Ureter (tissue), 1 donor: ENCODE results near the gene CD14. TPM values are rescaled to one million over a fixed set of nuclear protein-coding genes. Genes with fewer than 3 reads are reported as not detected.
"Not testable (repeated sequence)": the region's sequence is repeated elsewhere in the genome, so short reads cannot be mapped to it uniquely, and the experiment has no call there.

Source experiments
- DNase-seq: peaks from one replicate; pipeline ENCODE4 v3.0.0-alpha.2; 2020; ENCODE audit warnings: low spot score
- total RNA-seq: library from RNA; stranded (reverse); gene quantifications from one replicate; pipeline ENCODE4 v1.2.4, GENCODE V29; 2023
- donor health status: DM: yes; HTN: yes; CAD: no.

The CD14 gene
- 17.3 TPM for total RNA-seq

- DNase-seq, result peak; percentile 55
These were observed at the start of gene CD14 for GRCh38 chr5:140633021-140633471. Gene CD14 (minus strand): TSS chr5:140633175. CDS start chr5:140633071, 104 bp downstream.

- no peak for DNase-seq
These were observed 46.0 kb upstream of the CD14 start for GRCh38 chr5:140678993-140679392.

DNA sequence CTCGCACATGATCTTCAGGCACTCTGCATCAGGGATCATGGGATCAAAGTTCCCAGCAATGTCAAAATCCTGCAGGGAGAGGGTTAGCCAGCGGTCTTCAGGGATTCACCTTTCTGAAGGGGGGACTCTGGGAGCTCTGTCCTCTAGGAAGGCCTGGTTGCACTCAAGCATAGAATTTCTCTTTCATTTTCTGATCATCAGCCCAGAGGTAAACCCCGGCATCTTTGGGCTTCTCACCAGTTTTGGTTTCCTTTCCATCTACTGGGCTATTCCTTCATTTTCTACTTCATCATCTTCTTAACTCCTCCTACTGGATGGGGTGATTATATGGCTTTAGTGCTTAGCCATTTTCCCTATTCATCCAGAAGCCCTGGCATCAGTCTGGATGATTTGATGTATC is 45.0 kb upstream of the CD14 start:
- DNase-seq, result no peak

DNA sequence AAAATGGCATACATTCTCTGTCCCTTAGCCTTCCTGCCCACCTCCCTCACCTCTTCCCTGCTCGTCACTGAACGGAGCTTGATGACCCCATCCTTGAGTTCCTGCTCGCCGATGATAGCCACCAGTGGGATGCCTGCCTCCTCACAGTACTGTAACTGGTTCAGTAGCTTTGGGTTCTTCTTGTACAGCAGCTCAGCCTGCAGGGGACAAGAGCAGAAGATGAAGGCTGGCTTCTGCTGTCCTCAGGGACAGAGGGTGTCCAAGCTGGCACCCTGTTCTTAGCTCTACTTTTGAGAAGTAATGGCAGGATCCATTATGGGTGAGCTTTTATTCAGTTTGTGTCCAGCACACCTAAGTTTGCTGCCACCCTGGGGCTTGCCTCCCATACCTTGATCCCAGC is 41.7 kb upstream of the CD14 start:
- DNase-seq, result no peak

DNA sequence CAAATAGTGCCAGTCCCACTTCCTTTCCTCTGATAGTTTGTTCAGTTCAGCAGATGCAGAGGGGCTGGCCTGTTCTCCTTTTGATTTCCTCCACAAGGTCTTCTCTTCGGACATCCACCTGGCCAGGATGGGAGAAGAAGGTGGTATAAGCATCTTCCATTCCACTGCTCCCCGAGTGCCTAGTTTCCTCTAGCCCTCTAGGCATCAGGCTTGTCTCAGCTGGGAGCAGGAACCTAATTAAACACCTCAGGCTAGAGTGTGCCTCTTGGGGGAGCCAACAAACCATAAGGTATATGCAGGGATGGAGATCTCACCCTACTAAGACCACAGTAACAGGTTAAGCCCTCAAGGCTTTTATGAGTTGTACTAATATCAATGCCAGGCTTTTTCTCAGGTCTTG is 41.2 kb upstream of the CD14 start:
- DNase-seq, result no peak

DNA sequence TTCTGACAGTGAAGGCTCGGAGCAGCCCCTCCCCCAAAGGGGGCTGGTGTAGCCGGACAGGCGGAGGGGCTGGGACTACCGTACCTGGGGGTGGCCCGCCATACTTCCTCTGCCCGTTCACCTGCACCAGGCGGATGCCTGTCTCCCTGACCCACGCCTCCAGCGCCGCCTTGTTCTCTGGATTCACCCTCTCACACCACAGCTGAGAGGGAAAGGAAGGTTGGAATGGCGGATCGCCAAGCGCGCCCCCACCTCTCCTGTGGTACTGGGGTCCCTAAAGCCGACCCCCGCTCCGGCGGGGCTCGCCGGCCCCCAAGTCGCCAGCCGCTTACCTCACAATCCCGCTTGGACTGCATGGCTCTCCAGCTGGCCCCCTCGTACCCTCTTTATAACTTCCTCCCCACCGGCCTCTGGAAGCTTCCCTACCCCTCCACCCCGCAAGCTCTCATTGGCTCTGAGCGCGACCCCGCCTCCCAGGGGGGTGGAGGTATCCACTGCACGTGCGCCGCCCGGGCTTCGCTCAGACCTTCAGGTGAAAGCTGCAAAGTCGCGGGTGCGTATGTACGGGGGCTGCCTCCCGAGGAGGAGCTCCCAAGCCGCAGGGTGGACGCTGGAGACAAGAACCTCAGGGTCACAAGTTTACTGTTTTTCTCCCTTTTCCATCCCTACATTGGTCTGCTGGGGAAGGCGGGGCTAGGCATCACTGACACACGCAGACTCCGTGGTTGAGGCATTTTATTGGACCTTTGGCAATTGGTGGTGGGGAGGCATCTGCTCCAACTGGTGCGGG is 40.4 kb upstream of the CD14 start, which contains the start of gene DND1:
DND1 (minus strand) TSS at position 390 of the 790 bp plus-strand sequence; CDS start at position 356, 34 bp downstream.
- no peak for DNase-seq

DNA sequence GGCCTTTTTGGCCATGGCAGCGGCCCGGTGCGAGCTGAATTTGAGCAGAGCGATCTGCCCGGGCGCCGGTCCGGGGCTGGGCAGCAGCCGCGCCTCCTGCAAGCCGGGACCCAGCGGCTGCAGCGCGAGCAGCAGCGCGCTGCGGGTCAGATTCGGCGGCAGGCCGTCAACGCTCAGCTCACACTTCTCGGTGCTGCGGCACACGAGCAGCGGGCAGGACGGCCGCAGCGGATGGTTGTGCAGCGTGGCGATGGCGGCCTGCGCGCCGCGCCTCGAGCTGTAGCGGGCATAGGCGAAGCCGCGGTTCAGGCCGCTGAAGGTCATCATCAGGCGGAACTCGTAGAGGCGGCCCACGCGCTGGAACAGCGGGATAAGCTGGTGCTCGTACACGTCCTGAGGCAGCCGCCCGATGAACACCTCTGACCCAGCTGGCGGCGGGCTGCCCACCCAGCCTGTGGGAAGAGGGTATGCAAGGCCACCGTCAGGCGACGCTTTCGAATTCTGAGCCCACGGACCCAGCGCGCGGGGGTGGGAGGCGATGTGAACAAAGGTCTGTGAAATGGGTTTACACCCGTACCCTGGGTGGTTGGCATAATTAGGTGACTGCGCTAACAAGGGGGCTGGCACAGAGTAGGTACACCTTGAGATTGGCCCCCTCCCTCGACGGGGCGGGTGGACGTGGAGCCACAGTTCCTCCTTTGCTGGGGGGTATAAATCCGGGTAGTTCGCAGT is 39.6 kb upstream of the CD14 start:
- DNase-seq, result no peak

DNA sequence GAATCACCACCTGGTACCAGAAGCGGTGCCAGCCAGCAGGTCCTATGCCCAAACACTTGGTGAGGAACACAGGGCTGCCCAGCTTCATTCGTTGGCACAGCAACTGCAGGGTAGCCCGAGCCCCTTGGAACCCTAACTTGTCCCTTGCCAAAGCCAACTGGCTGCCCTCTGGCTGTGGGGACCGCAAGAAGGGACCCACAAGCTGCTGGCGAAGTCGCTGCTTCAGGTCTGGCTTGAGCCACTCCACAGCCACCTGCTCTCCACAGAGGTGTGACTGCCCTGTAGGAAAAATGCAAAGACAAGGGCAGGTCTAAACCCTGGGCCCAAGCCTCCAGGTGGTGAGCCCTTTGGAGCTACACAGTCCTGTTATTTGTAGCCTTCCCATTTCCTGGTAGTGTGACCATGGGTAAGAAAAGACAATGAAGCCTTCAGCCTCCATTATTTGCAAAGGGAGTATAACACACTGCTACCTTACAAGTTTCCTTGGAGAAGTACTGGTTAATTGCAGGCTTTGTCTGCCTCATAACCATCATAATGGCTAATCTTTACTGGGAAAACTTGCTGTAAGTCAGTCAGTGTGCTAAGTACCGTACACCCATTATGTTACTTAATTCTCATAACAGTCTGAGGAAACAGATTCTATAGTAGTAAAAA is 38.6 kb upstream of the CD14 start:
- DNase-seq, result no peak

DNA sequence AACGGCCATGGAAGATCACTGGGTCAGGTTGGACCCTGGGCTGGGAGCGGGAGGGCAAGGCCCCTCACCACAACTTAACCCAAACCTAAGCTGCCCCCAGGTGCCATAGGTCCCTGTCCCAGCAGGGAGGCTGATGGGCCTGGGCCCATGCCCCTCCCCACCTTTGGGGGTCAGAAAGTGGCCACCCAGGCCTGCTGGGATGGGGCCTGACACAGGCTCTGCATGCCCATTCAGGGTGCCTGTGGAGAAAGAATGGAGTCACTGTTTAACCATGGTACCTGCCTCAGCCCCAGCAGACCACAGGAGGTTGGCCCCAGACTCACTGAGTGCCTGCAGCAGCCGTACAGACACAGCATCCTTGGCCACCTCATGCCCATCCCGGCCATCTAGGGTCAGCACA is 38.1 kb upstream of the CD14 start:
- not testable (repeated sequence) for DNase-seq

GRCh38 chr5:140664359-140665119 is 31.6 kb upstream of the CD14 start, which contains the start of gene WDR55:
Gene WDR55 (plus strand): TSS chr5:140664904. CDS start chr5:140664913, 9 bp downstream.
- peak; percentile 96 for DNase-seq

DNA sequence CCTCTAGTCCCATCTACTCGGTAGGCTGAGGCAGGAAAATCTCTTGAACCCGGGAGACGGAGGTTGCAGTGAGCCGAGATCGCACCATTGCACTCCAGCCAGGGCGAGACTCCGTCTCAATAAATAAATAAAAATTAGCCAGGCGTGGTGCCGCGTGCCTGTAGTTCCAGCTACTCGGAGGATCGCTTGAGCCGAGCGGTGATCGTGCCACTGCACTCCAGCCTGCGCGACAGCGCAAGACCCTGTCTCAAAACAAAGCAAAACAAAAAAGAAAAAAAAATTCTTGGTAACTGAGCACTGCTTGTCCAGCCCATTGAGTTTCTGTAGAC is 31.0 kb upstream of the CD14 start:
- no peak for DNase-seq

DNA sequence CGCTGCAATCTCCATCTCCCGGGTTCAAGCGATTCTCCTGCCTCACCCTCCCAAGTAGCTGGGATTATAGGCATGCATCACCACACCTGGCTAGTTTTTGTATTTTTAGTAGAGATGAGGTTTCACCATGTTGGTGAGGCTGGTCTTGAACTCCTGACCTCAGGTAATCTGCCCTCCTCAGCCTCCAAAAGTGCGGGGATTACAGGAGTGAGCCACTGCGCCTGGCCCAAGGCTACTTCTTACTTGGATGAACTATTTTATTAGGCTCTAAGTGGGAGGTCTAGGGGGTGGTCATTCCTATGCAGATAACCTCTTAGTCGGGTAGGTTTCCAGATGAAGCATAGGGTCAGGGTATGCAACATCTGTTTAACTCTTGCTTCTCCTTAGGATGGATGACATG is 27.4 kb upstream of the CD14 start:
- not testable (repeated sequence) for DNase-seq

- DNase-seq, result no peak
These were observed 25.9 kb upstream of the CD14 start for GRCh38 chr5:140658870-140659269.

DNA sequence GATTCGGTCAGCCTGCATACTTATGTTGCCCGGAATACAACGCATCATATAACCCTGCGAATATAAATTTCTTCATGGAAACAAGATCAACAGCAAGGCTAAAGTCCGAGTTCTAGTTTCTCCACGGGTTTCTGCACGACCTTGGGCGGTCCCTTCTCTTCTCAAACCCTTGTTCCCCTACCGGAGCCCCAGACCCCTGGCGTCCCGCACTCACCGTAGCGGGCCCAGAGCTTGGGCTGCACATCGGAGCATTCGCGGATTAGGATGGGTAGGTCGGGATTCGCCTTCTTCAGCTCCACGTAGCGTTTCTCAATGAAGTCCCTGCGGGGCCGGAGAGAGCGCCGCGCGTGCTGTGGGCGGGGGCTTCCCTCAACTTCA is 14.1 kb upstream of the CD14 start:
- DNase-seq, result no peak

- DNase-seq, result no peak
These were observed 9.7 kb upstream of the CD14 start for GRCh38 chr5:140642718-140643117.

DNA sequence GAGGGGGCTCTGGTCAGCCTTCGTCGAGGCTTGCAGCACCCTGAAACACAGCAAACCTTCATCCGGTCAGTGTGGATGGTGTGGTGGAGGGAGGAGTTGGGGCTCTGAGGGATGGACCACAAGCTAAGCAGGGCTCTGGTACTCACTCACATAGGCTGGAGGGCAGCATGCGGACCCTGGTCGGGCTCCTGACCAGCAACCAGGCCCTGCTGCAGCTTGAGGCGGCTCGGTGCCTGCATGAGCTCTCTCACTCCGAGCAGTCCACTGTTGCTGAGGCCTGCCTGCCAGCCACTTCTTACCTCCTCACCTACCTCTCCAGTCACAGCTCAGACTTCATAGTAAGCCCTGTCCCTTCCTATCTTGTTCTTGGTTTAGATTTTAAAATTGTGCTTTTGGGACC is 8.7 kb upstream of the CD14 start:
- DNase-seq, result no peak

- peak; percentile 98 for DNase-seq
These were observed 6.4 kb upstream of the CD14 start, which contains the start of gene TMCO6 for GRCh38 chr5:140639148-140639981. Gene TMCO6 (plus strand): TSS chr5:140639451. CDS start chr5:140639528, 77 bp downstream.

DNA sequence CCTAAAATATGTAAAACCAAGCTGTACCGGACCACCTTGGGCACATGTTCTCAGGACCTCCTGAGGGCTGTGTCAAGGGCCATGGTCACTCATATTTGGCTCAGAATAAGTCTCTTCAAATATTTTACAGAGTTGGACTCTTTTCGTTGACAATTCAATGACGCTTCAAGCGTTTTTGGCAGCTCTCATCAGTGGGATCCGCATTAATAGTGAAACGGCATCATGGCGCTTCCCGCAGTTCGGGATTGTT is 5.8 kb upstream of the CD14 start:
- DNase-seq, result not testable (repeated sequence)

DNA sequence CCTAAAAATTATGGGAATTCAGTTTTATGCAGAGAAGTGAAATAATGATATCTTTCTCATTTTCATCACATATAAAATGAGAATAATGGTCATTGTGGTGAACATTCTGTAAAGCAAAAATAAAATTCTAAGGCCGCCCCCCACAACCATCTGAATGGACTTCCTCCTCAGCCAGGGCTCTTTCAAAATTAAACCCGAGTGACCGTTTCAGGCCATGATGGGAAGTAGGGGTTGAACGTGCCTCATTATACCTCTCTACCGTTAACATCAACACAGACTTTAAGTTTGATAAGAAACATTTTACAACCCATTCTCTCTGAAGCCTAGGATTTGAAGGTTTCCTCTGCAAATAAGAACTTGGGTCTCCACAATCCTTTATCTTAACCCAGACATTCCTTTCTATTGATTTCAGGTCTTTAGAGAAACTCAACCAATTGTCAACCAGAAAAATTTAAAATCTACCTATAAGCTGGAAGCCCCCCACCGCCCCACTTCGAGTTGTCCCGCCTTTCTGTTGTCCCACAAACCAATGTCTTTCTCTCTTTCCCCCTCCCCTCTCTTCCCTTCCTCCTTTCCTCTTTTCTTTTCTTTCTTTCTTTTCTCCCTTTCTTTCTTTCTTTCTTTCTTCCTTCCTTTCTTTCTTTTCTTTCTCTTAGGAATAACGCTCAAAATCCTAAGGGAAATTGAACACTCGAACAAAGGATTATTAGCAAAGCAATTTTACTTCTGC is 4.6 kb upstream of the CD14 start:
- no peak for DNase-seq
